GM12878 (cell line): ENCODE measurements around the gene TC2N. TPM values are rescaled to one million over a fixed set of nuclear protein-coding genes. Genes with fewer than 3 reads are reported as not detected.

Experiments used
- ATF7 ChIP-seq: fragments of 450-650 bp; IDR thresholded peaks from 2 replicates; pipeline ENCODE4 v1.6.1; 2016; ENCODE audit warnings: low read depth, mild to moderate bottlenecking
- BRCA1 ChIP-seq: IDR thresholded peaks from 2 replicates; pipeline ENCODE4 v1.6.1; 2011; ENCODE audit warnings: low read depth, low read length, improper control_type of control experiment
- CBX3 ChIP-seq: fragments of 200-600 bp; sonication (generic); IDR thresholded peaks from 2 replicates; pipeline ENCODE4 v1.6.1; 2016; ENCODE audit warnings: low read depth, borderline replicate concordance
- DPF2 ChIP-seq: fragments of 450-650 bp; IDR thresholded peaks from 2 replicates; pipeline ENCODE4 v1.6.1; 2017; ENCODE audit warnings: mild to moderate bottlenecking
- EED ChIP-seq: sonication (generic); IDR thresholded peaks from 2 replicates; pipeline ENCODE4 v1.6.1; 2016; ENCODE audit warnings: antibody characterized with exemption, low read depth
- FOXM1 ChIP-seq: IDR thresholded peaks from 2 replicates; pipeline ENCODE4 v1.6.1; 2012; ENCODE audit warnings: low read depth, mild to moderate bottlenecking, inconsistent platforms, low read length, moderate library complexity
- HDGF ChIP-seq: fragments of 450-650 bp; IDR thresholded peaks from 2 replicates; pipeline ENCODE4 v1.6.1; 2016; ENCODE audit warnings: antibody characterized with exemption
- JUNB ChIP-seq: IDR thresholded peaks from 2 replicates; pipeline ENCODE4 v1.6.1; 2016; ENCODE audit warnings: antibody characterized with exemption, mild to moderate bottlenecking
- PAX8 ChIP-seq: fragments of 450-650 bp; IDR thresholded peaks from 2 replicates; pipeline ENCODE4 v1.6.1; 2017; ENCODE audit warnings: mild to moderate bottlenecking, moderate library complexity
- POLR2AphosphoS5 ChIP-seq: IDR thresholded peaks from 2 replicates; pipeline ENCODE4 v1.6.1; 2011; ENCODE audit warnings: mild to moderate bottlenecking, low read length, inconsistent platforms
- RCOR1 ChIP-seq: conservative IDR thresholded peaks from 2 replicates; pipeline ENCODE4 v1.6.1; 2012; ENCODE audit warnings: low read depth, low read length, improper control_type of control experiment
- SIX5 ChIP-seq: IDR thresholded peaks from 2 replicates; pipeline ENCODE4 v1.6.1; 2011; ENCODE audit warnings: mild to moderate bottlenecking, low read depth, low read length, moderate library complexity; ENCODE audit not compliant: severe bottlenecking
- SMAD1 ChIP-seq: fragments of 450-650 bp; IDR thresholded peaks from 2 replicates; pipeline ENCODE4 v1.6.1; 2018; ENCODE audit warnings: mild to moderate bottlenecking, low read depth; ENCODE audit not compliant: partially characterized antibody
- SMC3 ChIP-seq: IDR thresholded peaks from 2 replicates; pipeline ENCODE4 v1.6.1; 2011; ENCODE audit warnings: low read length, improper control_type of control experiment, borderline replicate concordance
- SPI1 ChIP-seq: IDR thresholded peaks from 2 replicates; pipeline ENCODE4 v1.6.1; 2011; ENCODE audit warnings: low read depth, mild to moderate bottlenecking, low read length, moderate library complexity, borderline replicate concordance; ENCODE audit not compliant: insufficient read depth
- SUPT20H ChIP-seq: IDR thresholded peaks from 2 replicates; pipeline ENCODE4 v1.6.1; 2011; ENCODE audit warnings: low read depth, mild to moderate bottlenecking, low read length, moderate library complexity, borderline replicate concordance; ENCODE audit not compliant: control insufficient read depth
- WRNIP1 ChIP-seq: IDR thresholded peaks from 2 replicates; pipeline ENCODE4 v1.6.1; 2011; ENCODE audit warnings: low read depth, low read length, improper control_type of control experiment, borderline replicate concordance
- polyA plus RNA-seq, 11 experiments: library from polyadenylated mRNA; depleted of rRNA in 4 of 11; unstranded in 6 of 11; stranded (reverse) in 5 of 11; fragments of >200 nt; fragmentation: Nextera tagmentation in 4 of 11; fragmentation: Illumina TruSeq in 1 of 11; extraction: Ambion mirVana in 4 of 11; extraction: Trizol in 1 of 11; gene quantifications; 1 replicate in 1 of 11; 2 replicates in 10 of 11; pipeline versions ENCODE4 v1.2.1 to v1.2.3, GENCODE V29; 2011 to 2016; ENCODE audit warnings: inconsistent platforms in 2 of 11, missing spikeins in 2 of 11, low read depth in 1 of 11
- total RNA-seq, 4 experiments: library from RNA; depleted of rRNA in 3 of 4; stranded (reverse); fragments of >200 nt in 3 of 4; fragmentation: Illumina TruSeq in 1 of 4; extraction: Trizol in 1 of 4; gene quantifications; 2 replicates each; pipeline versions ENCODE4 v1.2.1 to v1.2.3, GENCODE V29; 2013 to 2021
- TF ChIP-seq, protein P1 (sequence below): fragments of 450-650 bp; formaldehyde crosslinking; IDR thresholded peaks from 2 replicates; pipeline ENCODE4 v1.5.0; 2022; ENCODE audit warnings: mild to moderate bottlenecking, missing genetic modification characterization
- TF ChIP-seq, protein P2 (sequence below): fragments of 450-650 bp; IDR thresholded peaks from 2 replicates; pipeline ENCODE4 v1.6.1; 2017; ENCODE audit warnings: mild to moderate bottlenecking
- TF ChIP-seq, protein P3 (sequence below): IDR thresholded peaks from 2 replicates; pipeline ENCODE4 v1.6.1; 2012; ENCODE audit warnings: low read depth, low read length, improper control_type of control experiment
- TF ChIP-seq, protein P4 (sequence below): fragments of 450-650 bp; IDR thresholded peaks from 2 replicates; pipeline ENCODE4 v1.6.1; 2017; ENCODE audit warnings: low read depth, mild to moderate bottlenecking, moderate library complexity

Gene TC2N
- total and polyA plus RNA-seq, 10 of the 15 experiments (the other 5 are each of a cell fraction or from before 2014, with no cell fraction given), result 0.15 to 1.6 (median 0.35) TPM

DNA sequence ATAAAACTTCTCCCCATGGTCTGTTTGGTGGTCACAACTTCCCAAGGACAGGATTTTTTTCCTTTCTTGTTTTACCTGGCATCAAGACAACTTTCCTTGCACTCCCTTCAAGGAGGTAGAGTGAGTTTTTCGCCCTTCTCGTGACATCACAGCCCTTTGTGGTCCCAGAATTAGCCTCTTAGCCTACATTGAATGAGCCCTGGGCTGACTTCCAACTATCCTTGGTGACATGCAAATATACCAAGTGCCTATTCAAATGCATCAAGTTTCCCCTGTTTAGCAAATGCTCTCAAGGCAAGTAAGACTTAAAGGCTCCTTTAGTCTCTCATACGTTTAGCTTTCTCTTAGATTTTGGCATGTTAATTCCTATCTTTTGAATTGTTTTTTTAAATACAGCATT, 36.6 kb downstream of the TC2N start (continued):
- no peak for TF ChIP-seq SPI1
- no peak for TF ChIP-seq BRCA1
- TF ChIP-seq, protein P1, sequence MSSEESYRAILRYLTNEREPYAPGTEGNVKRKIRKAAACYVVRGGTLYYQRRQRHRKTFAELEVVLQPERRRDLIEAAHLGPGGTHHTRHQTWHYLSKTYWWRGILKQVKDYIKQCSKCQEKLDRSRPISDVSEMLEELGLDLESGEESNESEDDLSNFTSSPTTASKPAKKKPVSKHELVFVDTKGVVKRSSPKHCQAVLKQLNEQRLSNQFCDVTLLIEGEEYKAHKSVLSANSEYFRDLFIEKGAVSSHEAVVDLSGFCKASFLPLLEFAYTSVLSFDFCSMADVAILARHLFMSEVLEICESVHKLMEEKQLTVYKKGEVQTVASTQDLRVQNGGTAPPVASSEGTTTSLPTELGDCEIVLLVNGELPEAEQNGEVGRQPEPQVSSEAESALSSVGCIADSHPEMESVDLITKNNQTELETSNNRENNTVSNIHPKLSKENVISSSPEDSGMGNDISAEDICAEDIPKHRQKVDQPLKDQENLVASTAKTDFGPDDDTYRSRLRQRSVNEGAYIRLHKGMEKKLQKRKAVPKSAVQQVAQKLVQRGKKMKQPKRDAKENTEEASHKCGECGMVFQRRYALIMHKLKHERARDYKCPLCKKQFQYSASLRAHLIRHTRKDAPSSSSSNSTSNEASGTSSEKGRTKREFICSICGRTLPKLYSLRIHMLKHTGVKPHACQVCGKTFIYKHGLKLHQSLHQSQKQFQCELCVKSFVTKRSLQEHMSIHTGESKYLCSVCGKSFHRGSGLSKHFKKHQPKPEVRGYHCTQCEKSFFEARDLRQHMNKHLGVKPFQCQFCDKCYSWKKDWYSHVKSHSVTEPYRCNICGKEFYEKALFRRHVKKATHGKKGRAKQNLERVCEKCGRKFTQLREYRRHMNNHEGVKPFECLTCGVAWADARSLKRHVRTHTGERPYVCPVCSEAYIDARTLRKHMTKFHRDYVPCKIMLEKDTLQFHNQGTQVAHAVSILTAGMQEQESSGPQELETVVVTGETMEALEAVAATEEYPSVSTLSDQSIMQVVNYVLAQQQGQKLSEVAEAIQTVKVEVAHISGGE (CRISPR knock-in tag), result no peak
- TF ChIP-seq CBX3, result no peak
- TF ChIP-seq, protein P2, sequence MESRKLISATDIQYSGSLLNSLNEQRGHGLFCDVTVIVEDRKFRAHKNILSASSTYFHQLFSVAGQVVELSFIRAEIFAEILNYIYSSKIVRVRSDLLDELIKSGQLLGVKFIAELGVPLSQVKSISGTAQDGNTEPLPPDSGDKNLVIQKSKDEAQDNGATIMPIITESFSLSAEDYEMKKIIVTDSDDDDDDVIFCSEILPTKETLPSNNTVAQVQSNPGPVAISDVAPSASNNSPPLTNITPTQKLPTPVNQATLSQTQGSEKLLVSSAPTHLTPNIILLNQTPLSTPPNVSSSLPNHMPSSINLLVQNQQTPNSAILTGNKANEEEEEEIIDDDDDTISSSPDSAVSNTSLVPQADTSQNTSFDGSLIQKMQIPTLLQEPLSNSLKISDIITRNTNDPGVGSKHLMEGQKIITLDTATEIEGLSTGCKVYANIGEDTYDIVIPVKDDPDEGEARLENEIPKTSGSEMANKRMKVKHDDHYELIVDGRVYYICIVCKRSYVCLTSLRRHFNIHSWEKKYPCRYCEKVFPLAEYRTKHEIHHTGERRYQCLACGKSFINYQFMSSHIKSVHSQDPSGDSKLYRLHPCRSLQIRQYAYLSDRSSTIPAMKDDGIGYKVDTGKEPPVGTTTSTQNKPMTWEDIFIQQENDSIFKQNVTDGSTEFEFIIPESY, result no peak
- TF ChIP-seq SUPT20H, result no peak
- TF ChIP-seq JUNB, result peak; percentile 26; the same call in 1 of the 2 replicates
- TF ChIP-seq, protein P3, sequence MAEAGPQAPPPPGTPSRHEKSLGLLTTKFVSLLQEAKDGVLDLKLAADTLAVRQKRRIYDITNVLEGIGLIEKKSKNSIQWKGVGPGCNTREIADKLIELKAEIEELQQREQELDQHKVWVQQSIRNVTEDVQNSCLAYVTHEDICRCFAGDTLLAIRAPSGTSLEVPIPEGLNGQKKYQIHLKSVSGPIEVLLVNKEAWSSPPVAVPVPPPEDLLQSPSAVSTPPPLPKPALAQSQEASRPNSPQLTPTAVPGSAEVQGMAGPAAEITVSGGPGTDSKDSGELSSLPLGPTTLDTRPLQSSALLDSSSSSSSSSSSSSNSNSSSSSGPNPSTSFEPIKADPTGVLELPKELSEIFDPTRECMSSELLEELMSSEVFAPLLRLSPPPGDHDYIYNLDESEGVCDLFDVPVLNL, result no peak
- TF ChIP-seq ATF7, result 0 out of 2 replicates have a peak, but pooled peaks have one; percentile 28
- TF ChIP-seq FOXM1, result no peak
- TF ChIP-seq PAX8, result no peak
- no peak for TF ChIP-seq POLR2AphosphoS5
- TF ChIP-seq SMC3, result no peak
- TF ChIP-seq SIX5, result no peak
- no peak for TF ChIP-seq RCOR1
- no peak for TF ChIP-seq EED
- TF ChIP-seq DPF2, result no peak
- no peak for TF ChIP-seq SMAD1
- TF ChIP-seq, protein P4, sequence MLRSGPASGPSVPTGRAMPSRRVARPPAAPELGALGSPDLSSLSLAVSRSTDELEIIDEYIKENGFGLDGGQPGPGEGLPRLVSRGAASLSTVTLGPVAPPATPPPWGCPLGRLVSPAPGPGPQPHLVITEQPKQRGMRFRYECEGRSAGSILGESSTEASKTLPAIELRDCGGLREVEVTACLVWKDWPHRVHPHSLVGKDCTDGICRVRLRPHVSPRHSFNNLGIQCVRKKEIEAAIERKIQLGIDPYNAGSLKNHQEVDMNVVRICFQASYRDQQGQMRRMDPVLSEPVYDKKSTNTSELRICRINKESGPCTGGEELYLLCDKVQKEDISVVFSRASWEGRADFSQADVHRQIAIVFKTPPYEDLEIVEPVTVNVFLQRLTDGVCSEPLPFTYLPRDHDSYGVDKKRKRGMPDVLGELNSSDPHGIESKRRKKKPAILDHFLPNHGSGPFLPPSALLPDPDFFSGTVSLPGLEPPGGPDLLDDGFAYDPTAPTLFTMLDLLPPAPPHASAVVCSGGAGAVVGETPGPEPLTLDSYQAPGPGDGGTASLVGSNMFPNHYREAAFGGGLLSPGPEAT, result peak; percentile 18; the same call in 1 of the 2 replicates
- TF ChIP-seq WRNIP1, result no peak
- no peak for TF ChIP-seq HDGF
